Ramos (cell line): ENCODE results near the gene XPNPEP1.

Experiments
- in situ Hi-C: fragments of 300-500 bp; cut with MboI; formaldehyde crosslinking; loops from one replicate; pipeline ENCODE4 v1.14.3; 2022; ENCODE audit warnings: low sequenced_read_pairs; ENCODE audit not compliant: unreplicated experiment

The XPNPEP1 gene

DNA sequence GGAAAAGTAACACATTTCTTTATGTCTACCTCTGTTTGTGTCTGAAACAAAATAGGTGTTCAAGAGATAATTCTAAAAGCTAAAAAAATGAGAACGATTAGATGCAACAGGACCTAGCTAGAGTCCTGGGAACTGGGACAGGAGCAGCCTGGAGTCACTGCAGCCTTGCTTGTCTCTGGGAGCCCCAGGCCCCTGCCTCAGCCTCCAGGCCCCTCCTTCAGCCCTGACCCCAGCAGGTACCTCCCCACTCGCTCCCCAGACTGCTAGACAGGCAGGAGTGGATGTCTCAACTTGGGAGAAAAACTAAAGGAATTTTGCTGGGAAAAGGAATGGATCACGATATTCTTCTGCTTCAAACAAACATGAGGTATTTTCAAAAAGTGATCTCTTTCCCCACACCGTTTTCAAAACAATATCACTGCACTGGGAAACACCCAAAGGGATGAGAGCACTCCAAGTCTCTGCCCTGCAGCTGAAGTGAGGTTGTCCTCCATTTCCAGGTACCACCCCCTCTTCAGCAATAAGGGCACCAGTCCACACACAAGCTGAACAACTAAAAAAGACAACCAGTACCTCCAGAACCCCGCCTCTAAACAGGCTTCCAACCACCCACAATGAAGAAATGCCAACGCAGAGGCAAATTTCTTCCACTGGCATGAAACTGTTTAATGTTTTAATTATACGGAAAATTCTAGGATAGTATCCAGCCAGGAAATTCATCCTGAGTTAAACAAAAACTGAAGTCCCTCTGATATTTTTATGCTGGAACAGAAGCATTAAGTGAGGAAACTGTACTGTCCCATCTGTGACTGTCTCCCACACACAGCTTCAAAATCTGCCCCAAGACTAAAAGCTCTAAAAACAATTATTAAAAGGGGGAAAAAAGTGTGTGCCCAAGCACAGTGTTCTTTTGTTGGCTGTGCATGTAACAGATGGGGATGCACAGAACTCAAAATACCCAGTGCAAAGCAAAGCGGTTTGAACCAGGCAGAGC, 47.2 kb downstream of the XPNPEP1 start:
- in situ Hi-C loops: no loop called here

GRCh38 chr10:109875151-109875568, 48.2 kb downstream of the XPNPEP1 start:
- in situ Hi-C loops: no loop called here

GRCh38 chr10:109871476-109871875, 51.8 kb downstream of the XPNPEP1 start:
- in situ Hi-C loops: no loop called here

GRCh38 chr10:109866995-109867635, 56.2 kb downstream of the XPNPEP1 start:
- in situ Hi-C loops: no loop called here

GRCh38 chr10:109866168-109866994, 56.9 kb downstream of the XPNPEP1 start:
- in situ Hi-C loops: no loop called here

DNA sequence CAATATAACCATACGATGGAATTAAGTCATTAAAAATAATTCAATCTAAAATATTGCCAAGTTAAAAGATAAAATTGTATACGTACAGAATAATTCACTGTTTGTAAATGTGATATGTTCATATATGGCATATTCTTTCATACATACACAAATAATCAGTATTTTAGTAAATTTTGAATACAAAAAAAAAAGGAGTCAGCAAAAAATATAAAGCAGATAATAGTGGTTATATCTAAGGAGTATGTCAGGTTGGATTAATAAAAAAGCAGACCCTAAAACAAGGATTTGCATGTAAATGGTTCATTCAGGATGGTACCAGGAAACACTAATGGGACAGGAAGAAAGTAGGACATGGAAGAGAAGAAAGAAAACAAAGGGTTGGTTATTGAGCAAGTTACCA, 59.5 kb downstream of the XPNPEP1 start:
- in situ Hi-C loops: no loop called here

DNA sequence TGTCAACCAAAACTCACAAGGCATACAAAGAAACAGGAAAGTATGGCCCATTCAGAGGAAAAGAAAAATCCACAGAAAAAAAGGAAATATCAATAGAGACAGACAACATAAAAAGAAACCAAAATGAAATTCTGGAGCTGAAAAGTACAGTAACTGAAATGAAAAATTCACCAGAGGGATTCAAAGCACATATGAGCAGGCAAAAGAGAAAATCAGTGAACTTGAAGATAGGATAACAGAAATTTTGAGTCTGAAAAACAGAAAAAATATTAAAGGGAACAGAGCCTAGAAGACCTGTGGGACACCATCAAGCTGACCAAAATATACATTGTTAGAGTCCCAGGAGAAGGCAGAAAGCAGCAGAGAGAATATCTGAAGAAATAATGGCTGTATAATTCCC, 60.6 kb downstream of the XPNPEP1 start:
- in situ Hi-C loops: no loop called here

DNA sequence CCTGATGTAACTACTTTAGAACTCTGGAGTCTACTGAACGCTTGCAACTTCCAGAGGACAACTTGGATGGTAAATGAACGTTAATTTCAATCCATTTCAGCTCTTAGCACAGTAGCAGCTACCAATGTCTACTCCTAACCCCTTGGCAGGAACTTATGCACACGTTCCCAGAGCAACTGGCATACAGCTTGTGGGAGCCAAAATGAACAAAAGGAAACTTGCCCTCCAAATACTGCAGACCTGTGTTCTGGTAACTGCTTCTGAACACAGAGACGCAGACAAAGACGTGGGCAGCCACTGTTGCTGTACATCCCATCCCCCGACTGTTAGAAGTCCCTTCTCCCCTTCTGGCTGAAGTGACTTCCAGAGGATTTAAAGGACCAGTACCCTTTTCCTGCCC, 61.3 kb downstream of the XPNPEP1 start:
- in situ Hi-C loops: no loop called here

- in situ Hi-C loops: no loop called here
These were observed 62.2 kb downstream of the XPNPEP1 start for GRCh38 chr10:109861081-109861480.

DNA sequence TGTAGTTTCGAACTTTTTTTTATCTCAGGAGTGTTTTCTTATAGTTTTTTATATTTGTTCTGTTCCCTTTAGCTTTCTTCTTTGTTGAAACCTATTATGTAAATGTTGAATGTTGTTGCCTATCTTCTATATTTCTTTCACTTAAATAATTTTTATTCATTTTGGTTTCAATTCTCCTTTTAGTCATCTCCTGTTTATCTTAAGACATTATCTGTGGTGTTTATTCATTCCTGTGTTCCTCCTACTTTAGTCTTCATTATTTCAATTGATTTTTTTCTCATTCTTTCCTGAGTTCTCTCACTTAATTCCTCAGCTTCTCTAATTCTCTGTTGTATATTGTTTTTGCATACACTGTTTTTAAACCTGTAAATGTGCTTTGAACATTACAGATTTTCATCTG, 64.1 kb downstream of the XPNPEP1 start:
- in situ Hi-C loops: no loop called here

DNA sequence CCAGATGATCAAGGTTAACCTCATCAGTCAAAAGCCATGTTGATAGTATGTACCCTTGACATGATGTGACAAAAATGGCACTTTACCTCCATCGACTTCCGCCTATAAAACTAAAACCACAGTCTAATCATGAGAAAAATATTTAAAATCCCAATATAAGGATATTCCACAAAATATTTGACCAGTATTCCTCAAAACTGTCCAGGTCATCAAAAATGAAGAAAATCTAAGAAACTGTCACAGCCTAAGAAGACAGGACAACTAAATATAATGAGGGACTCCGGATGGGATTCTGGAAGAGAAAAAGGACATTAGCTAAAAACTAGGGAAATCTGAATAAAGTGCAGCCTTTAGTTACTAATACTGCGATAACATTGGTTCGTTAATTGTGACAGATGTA, 67.6 kb downstream of the XPNPEP1 start:
- in situ Hi-C loops: no loop called here

DNA sequence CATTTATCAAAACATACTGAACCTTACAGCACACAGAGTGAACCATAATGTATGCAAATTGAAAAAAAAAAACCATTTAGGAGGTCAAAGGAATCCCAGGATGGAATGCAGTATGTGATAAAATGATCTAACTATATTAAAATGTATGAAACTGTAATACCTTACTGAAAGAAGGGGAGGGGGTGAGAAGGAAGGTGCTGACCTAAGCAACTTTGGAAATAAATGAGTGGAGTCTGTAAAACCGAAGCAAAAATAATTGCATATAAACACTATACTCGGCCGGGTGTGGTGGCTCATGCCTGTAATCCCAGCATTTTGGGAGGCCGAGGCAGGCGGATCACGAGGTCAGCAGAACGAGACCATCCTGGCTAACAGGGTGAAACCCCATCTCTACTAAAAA, 69.4 kb downstream of the XPNPEP1 start:
- in situ Hi-C loops: no loop called here

DNA sequence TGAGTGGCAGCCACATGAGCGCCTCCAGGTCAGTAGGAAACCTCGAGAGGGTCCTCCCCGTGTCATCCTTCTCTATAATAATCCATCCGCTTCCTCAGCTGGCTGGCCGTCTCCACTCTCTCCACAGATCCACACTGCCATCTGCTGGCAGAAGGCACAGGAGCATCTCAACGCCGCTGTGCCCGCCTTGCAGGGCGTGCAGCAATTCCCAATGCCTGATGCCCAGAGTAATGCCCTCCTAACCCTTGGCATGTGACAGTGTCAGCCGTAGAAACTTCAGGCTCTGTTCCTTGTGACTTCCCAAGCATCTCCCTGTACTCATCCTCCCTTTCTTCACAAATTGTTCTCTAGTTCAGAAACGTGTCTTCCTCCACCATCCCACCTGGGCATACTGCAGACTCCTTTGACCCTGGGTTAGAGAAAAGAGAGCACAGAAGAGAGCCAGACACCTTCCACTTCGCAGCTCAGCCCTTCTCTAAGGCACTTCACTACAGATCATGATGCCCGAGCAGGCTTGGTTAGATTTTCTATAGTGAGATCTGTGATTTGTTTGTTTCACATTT, 70.8 kb downstream of the XPNPEP1 start:
- in situ Hi-C loops: no loop called here

- in situ Hi-C loops: no loop called here
These were observed 71.5 kb downstream of the XPNPEP1 start for GRCh38 chr10:109851616-109852474.

DNA sequence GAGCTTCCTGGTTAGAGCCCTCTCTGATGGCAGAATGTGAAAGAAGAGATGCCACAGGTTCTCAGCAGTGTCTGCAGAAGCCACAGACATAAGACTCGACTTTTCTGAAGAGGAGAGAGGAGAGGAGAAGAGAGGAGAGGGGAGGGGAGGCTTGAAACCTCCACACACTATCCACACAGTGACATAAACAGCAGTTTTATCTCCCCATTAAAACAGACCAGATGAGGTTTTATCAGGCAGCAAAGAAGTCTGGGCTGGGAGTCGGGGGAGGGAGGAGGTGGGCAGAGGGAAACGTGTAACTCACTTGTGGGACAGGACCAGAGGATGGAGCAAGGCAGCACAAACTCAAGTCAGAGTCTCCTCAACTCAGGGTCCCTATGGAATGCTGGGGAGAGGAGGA, 76.5 kb downstream of the XPNPEP1 start:
- in situ Hi-C loops: no loop called here

DNA sequence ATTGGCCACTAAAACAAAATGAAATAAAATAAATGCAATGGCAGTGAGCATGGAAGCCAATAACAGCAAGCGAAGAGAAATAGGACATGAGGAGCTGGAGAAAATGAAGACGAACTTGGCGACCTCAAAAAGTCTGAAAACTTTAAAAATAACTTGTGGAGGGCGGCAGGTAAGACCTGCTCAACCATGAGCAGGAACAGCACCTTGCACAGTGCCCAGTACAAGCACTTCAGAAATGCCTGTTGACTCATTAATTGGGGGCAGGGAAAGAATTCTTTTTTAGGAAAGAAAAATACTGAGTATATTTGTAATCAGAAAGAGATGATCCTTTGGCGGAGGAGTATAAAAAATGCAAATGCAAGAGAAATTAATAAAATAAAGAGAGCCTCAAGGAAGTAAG, 78.0 kb downstream of the XPNPEP1 start:
- in situ Hi-C loops: no loop called here

GRCh38 chr10:109838592-109839244, 84.6 kb downstream of the XPNPEP1 start:
- in situ Hi-C loops: no loop called here

DNA sequence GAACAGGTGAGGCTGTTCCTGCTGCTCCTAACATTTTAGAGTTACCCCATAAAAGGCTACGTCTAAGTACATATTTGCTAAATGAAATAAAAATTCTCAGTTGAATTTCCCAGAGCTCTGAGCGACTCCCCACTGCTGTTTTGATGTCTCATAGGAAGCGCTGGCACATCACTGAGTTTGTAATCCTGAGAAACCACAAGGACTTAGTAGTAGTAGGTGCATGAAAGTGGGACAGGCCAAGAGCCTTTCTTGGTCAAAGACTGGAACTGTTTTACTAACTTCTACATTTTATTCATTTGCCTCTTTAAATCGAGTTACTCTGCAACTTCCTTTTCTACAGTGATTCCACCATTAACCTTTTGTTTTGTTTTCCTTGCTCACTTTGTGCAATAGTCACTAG, 85.9 kb downstream of the XPNPEP1 start:
- in situ Hi-C loops: no loop called here

- in situ Hi-C loops: no loop called here
These were observed 88.1 kb downstream of the XPNPEP1 start for GRCh38 chr10:109835257-109835656.
